K562 (cell line): ENCODE measurements around the gene STK16. TPM values are rescaled to one million over a fixed set of nuclear protein-coding genes. Genes with fewer than 3 reads are reported as not detected.

Source experiments
- ATAC-seq: fragments of 200-7000 bp; cut with Tn5 transposase; 3 replicates; pipeline ENCODE4 v1.9.1; 2020; ENCODE audit warnings: moderate library complexity
- BruUV-seq: library from RNA; stranded (reverse); fragments of 400-500 nt; replicated peaks from 2 replicates; lab custom pipeline; 2021; lab: Mats Ljungman, UMichigan
- CTCF ChIA-PET: fragments of 300-600 bp; formaldehyde crosslinking; extraction: SDS; loops from one replicate; lab custom pipeline; 2021; ENCODE audit warnings: low intra/inter-chr PET ratio; lab: Yijun Ruan, JAX
- POLR2A ChIA-PET: fragments of 300-600, 350-650 bp; sonication (Branson Sonifier 250); formaldehyde crosslinking; extraction: SDS; loops from one replicate; lab custom pipeline; 2021; ENCODE audit warnings: antibody characterized with exemption, inconsistent platforms; lab: Yijun Ruan, JAX
- DNase-seq, 4 experiments: peaks; one replicate each; pipeline versions ENCODE4 v3.0.0 to v3.0.0-alpha.2; 2011 to 2018; ENCODE audit warnings: low spot score in 3 of 4, mixed read lengths in 3 of 4; ENCODE audit errors: extremely low read depth in 1 of 4
- FAIRE-seq: peaks from 2 replicates; lab custom pipeline; 2011; peaks lifted over from hg19 to GRCh38; lab: Jason Lieb, UNC
- H2AFZ ChIP-seq: 2 replicates; pipeline ENCODE4 v1.6.0; 2011; ENCODE audit warnings: low read depth, low read length, control low read depth, inconsistent platforms
- H3K27ac ChIP-seq: fragments of 200-600 bp; 3 replicates; pipeline ENCODE4 v1.8.0; 2011; ENCODE audit warnings: low read depth, mild to moderate bottlenecking, control low read depth, inconsistent platforms, low read length, moderate library complexity, mixed read lengths; ENCODE audit errors: extremely low read depth
- H3K27me3 ChIP-seq, 2 experiments: fragments of 300-600 bp in 1 of 2; 2 replicates in 1 of 2; 3 replicates in 1 of 2; pipeline versions ENCODE4 v1.6.0 to v1.8.0; 2011; ENCODE audit warnings: inconsistent platforms in 2 of 2, low read length in 2 of 2, mild to moderate bottlenecking in 1 of 2, mixed read lengths in 1 of 2, moderate library complexity in 1 of 2; ENCODE audit not compliant: control insufficient read depth in 2 of 2, insufficient read depth in 2 of 2
- H3K36me3 ChIP-seq: fragments of 300-600 bp; 3 replicates; pipeline ENCODE4 v1.8.0; 2011; ENCODE audit warnings: mild to moderate bottlenecking, low read length, inconsistent platforms; ENCODE audit not compliant: control insufficient read depth, insufficient read depth
- H3K4me1 ChIP-seq, 2 experiments: fragments of 200-600 bp in 1 of 2; replicated peaks in 1 of 2; 2 replicates in 1 of 2; 3 replicates in 1 of 2; pipeline versions ENCODE4 v1.5.1 to v1.8.0; 2011; ENCODE audit warnings: inconsistent platforms in 2 of 2, low read length in 2 of 2, mild to moderate bottlenecking in 1 of 2, mixed read lengths in 1 of 2, moderate library complexity in 1 of 2; ENCODE audit not compliant: control insufficient read depth in 2 of 2, insufficient read depth in 2 of 2
- H3K4me2 ChIP-seq: 2 replicates; pipeline ENCODE4 v1.6.1; 2011; ENCODE audit warnings: low read length, control low read depth, inconsistent platforms, mixed read lengths; ENCODE audit not compliant: insufficient read depth
- H3K4me3 ChIP-seq: fragments of 200-600 bp; sonication (generic), shearing (Covaris generic); 2 replicates; pipeline ENCODE4 v1.5.1; 2016; ENCODE audit warnings: control low read depth, inconsistent platforms
- H3K79me2 ChIP-seq: fragments of 200-600 bp; 3 replicates; pipeline ENCODE4 v1.8.0; 2011; ENCODE audit warnings: low read length, inconsistent platforms; ENCODE audit not compliant: control insufficient read depth, insufficient read depth
- H3K9ac ChIP-seq, 2 experiments: 2 replicates each; pipeline versions ENCODE4 v1.6.0 to v1.6.1; 2011; ENCODE audit warnings: low read depth in 2 of 2, low read length in 2 of 2, control low read depth in 1 of 2, inconsistent platforms in 1 of 2, mild to moderate bottlenecking in 1 of 2, mixed read lengths in 1 of 2; ENCODE audit not compliant: insufficient read depth in 1 of 2
- H3K9me1 ChIP-seq: one replicate; pipeline ENCODE4 v1.6.0; 2011; ENCODE audit warnings: inconsistent platforms, mild to moderate bottlenecking, low read length, moderate library complexity; ENCODE audit not compliant: control insufficient read depth, insufficient read depth
- H3K9me3 ChIP-seq: replicated peaks from 2 replicates; pipeline ENCODE4 v1.5.1; 2011; ENCODE audit warnings: low read depth, low read length, inconsistent platforms; ENCODE audit not compliant: control insufficient read depth, insufficient read depth
- H4K20me1 ChIP-seq: replicated peaks from 2 replicates; pipeline ENCODE4 v1.6.1; 2011; ENCODE audit warnings: low read length, inconsistent platforms, mixed read lengths; ENCODE audit not compliant: control insufficient read depth, insufficient read depth
- C11orf30 ChIP-seq: fragments of 450-650 bp; IDR thresholded peaks from 2 replicates; pipeline ENCODE4 v1.6.1; 2016; ENCODE audit warnings: low read depth, mild to moderate bottlenecking
- CREB1 ChIP-seq, 2 experiments: sonication (generic) in 1 of 2; formaldehyde crosslinking in 1 of 2; IDR thresholded peaks; 2 replicates each; pipeline versions ENCODE4 v1.6.1 to v1.8.0; 2012 to 2022; ENCODE audit warnings: inconsistent platforms in 1 of 2, mild to moderate bottlenecking in 1 of 2, missing genetic modification reagents in 1 of 2, moderate library complexity in 1 of 2
- E2F3 ChIP-seq: fragments of 250-450 bp; sonication (Bioruptor Pico); IDR thresholded peaks from 2 replicates; pipeline ENCODE4 v1.4.0; 2020; ENCODE audit warnings: mild to moderate bottlenecking
- HMGXB4 ChIP-seq: sonication (generic); formaldehyde crosslinking; IDR thresholded peaks from 2 replicates; pipeline ENCODE4 v1.8.1; 2023; ENCODE audit warnings: mild to moderate bottlenecking, missing genetic modification reagents
- HNRNPK ChIP-seq: fragments of 200-400 bp; formaldehyde crosslinking; IDR thresholded peaks from one replicate; pipeline ENCODE4 v1.6.1; 2018; ENCODE audit warnings: mild to moderate bottlenecking, low read depth, low read length; ENCODE audit not compliant: poor library complexity, severe bottlenecking
- MTA3 ChIP-seq: fragments of 450-650 bp; formaldehyde crosslinking; IDR thresholded peaks from 2 replicates; pipeline ENCODE4 v1.6.1; 2017; ENCODE audit warnings: mild to moderate bottlenecking, borderline replicate concordance
- SMAD4 ChIP-seq: fragments of 250-450 bp; sonication (Bioruptor Pico); conservative IDR thresholded peaks from 2 replicates; pipeline ENCODE4 v1.8.0; 2021; ENCODE audit warnings: inconsistent platforms, mild to moderate bottlenecking, moderate library complexity
- SMARCA4 ChIP-seq: fragments of 450-650 bp; IDR thresholded peaks from 2 replicates; pipeline ENCODE4 v1.6.1; 2016
- SMARCB1 ChIP-seq: IDR thresholded peaks from 2 replicates; pipeline ENCODE4 v1.6.1; 2011; ENCODE audit warnings: improper control_type of control experiment, low read depth; ENCODE audit not compliant: insufficient read length
- TCF3 ChIP-seq: sonication (generic); formaldehyde crosslinking; IDR thresholded peaks from 2 replicates; pipeline ENCODE4 v1.4.0; 2020; ENCODE audit warnings: mild to moderate bottlenecking, missing genetic modification reagents
- ZBTB49 ChIP-seq: sonication (generic); formaldehyde crosslinking; IDR thresholded peaks from 2 replicates; pipeline ENCODE4 v1.8.0; 2022; ENCODE audit warnings: missing genetic modification reagents, mild to moderate bottlenecking, borderline replicate concordance
- ZFP91 ChIP-seq: sonication (generic); formaldehyde crosslinking; IDR thresholded peaks from 2 replicates; pipeline ENCODE4 v1.8.0; 2022; ENCODE audit warnings: mild to moderate bottlenecking, missing genetic modification reagents
- ZNF408 ChIP-seq: fragments of 250-450 bp; sonication (Bioruptor Pico); IDR thresholded peaks from 2 replicates; pipeline ENCODE4 v1.4.0; 2020; ENCODE audit warnings: low read depth, mild to moderate bottlenecking, moderate library complexity
- WGBS: fragments of 100-300 bp; shearing (Covaris generic); methylation state at CpG from one replicate; pipeline ENCODE4 v1.1.6; 2016; ENCODE audit warnings: low coverage, mixed read lengths; ENCODE audit not compliant: insufficient coverage; ENCODE audit errors: missing lambda C conversion rate; 5-methylcytosine and 5-hydroxymethylcytosine counted together
- in situ Hi-C: fragments of 300-500 bp; cut with MboI; formaldehyde crosslinking; loops from 4 replicates; pipeline ENCODE4 v1.15.0; 2018; ENCODE audit warnings: inconsistent platforms, mixed read lengths
- intact Hi-C: fragments of 100-400 bp; cut with micrococcal nuclease; formaldehyde crosslinking; loops from 2 replicates; pipeline ENCODE4 v1.14.2; 2022
- polyA plus RNA-seq, 8 experiments: library from polyadenylated mRNA; depleted of rRNA in 4 of 8; stranded (reverse) in 5 of 8; unstranded in 3 of 8; fragments of >200 nt; fragmentation: Nextera tagmentation in 2 of 8; fragmentation: Illumina TruSeq in 1 of 8; extraction: Ambion mirVana in 2 of 8; extraction: Trizol in 1 of 8; gene quantifications; 2 replicates each; pipeline versions ENCODE4 v1.2.1 to v1.2.3, GENCODE V29; 2011 to 2014; ENCODE audit warnings: inconsistent platforms in 1 of 8, missing spikeins in 1 of 8
- total RNA-seq, 7 experiments: library from RNA; depleted of rRNA in 6 of 7; stranded (reverse); fragments of >200 nt in 6 of 7; fragmentation: Illumina TruSeq in 2 of 7; extraction: Trizol in 2 of 7; gene quantifications; 2 replicates each; pipeline versions ENCODE4 v1.2.1 to v1.2.3, GENCODE V29; 2011 to 2021; ENCODE audit warnings: low replicate concordance in 1 of 7

The STK16 gene
- total and polyA plus RNA-seq, 9 of the 15 experiments (the other 6 are each of a cell fraction or from before 2014, with no cell fraction given) = 5.4 to 36.2 (median 17.8) TPM

GRCh38 chr2:219298759-219299371, 53.6 kb downstream of the STK16 start (continued):
- TF ChIP-seq HMGXB4 (no peak), SMARCB1 (no peak)

- H3K9me3 ChIP-seq = no peaks in the 10 kb centered on the region
- intact Hi-C loops (loop anchor here (5.0 kb wide), 2 partner anchors 53 to 72 kb away; partner anchors contain the start of genes ANKZF1 and ATG9A), in situ Hi-C loops (no loop called here)
- H3K9me1 ChIP-seq = no peaks in the 10 kb centered on the region
- H4K20me1 ChIP-seq = no peaks in the 10 kb centered on the region
- H3K4me1 ChIP-seq = peaks cover 18 to 36% of the 10 kb centered on the region in 2 experiments; a peak in 4 of 5 replicates
- BruUV-seq = no TSS peak
- ATAC-seq (no peak), FAIRE-seq (no peak), DNase-seq (no peak)
- H3K4me3 ChIP-seq = no peak overlapping the region
- ChIA-PET POLR2A (interaction anchor here (0.8 to 0.9 kb wide), 2 partner anchors 10 to 20 kb away, joined by 3 to 5 read pairs; partner anchors contain the start of genes DNAJB2 and PTPRN), CTCF (interaction anchor here (0.5 to 1.7 kb wide), 6 partner anchors 16 to 241 kb away, joined by 3 to 10 read pairs (median 4); partner anchors contain the start of genes DNAJB2 and NHEJ1)
- H2AFZ ChIP-seq = no peak overlapping the region
- H3K79me2 ChIP-seq = no peaks in the 10 kb centered on the region
- H3K9ac ChIP-seq = peak overlapping the region in 1 of 2 experiments; percentile 79; a peak in 1 of 4 replicates
- H3K4me2 ChIP-seq = no peak overlapping the region
- H3K36me3 ChIP-seq = no peaks in the 10 kb centered on the region
- 28% methylated on average over 6 of the region's 6 CpGs for WGBS
- no peak overlapping the region for H3K27ac ChIP-seq
- peaks cover 8 to 42% of the 10 kb centered on the region in 2 experiments for H3K27me3 ChIP-seq
- TF ChIP-seq CREB1 (IDR thresholded peaks at IDR 0.05) (no peak), CREB1 (CRISPR knock-in tag; IDR thresholded peaks at IDR 0.05) (no peak), ZFP91 (CRISPR knock-in tag) (no peak), SMARCA4 (no peak), MTA3 (no peak), ZBTB49 (no peak), E2F3 (CRISPR knock-in tag) (no peak), SMAD4 (no peak), TCF3 (no peak), C11orf30 (no peak), HNRNPK (no peak), ZNF408 (CRISPR knock-in tag) (no peak)
Measured at GRCh38 chr2:219299372-219299760, 54.1 kb downstream of the STK16 start.
